Natural killer cell (primary cell): ENCODE measurements around the gene P2RX4. TPM values are rescaled to one million over a fixed set of nuclear protein-coding genes. Genes with fewer than 3 reads are reported as not detected.
"Not testable (repeated sequence)": the region's sequence is repeated elsewhere in the genome, so short reads cannot be mapped to it uniquely, and the experiment has no call there.

ENCODE experiments used
- ATAC-seq, 3 donors: fragments of 150-1000 bp in 2 of 3; fragments of 200-7000 bp in 1 of 3; cut with Tn5 transposase; 1 replicate in 1 of 3; 2 replicates in 2 of 3; pipeline ENCODE4 v1.10.0; 2021; ENCODE audit warnings: mild to moderate bottlenecking in 2 of 3, moderate library complexity in 2 of 3
- DNase-seq, 2 donors: peaks; one replicate each; pipeline versions ENCODE4 v3.0.0 to v3.0.0-alpha.2; 2013 to 2021; ENCODE audit warnings: mixed read lengths in 1 of 2
- H3K27ac ChIP-seq: one replicate; pipeline ENCODE4 v1.5.1; 2013; ENCODE audit warnings: mild to moderate bottlenecking, low read length
- H3K27me3 ChIP-seq: one replicate; pipeline ENCODE4 v1.6.1; 2013; ENCODE audit warnings: low read length; ENCODE audit not compliant: control insufficient read depth, insufficient read depth
- H3K36me3 ChIP-seq: one replicate; pipeline ENCODE4 v1.6.1; 2013; ENCODE audit warnings: low read length; ENCODE audit not compliant: control insufficient read depth, insufficient read depth
- H3K4me1 ChIP-seq: one replicate; pipeline ENCODE4 v1.6.1; 2013; ENCODE audit warnings: low read length; ENCODE audit not compliant: control insufficient read depth, insufficient read depth
- H3K4me3 ChIP-seq: one replicate; pipeline ENCODE4 v1.5.1; 2013; ENCODE audit warnings: low read length
- H3K9me3 ChIP-seq: one replicate; pipeline ENCODE4 v1.6.1; 2013; ENCODE audit warnings: low read length; ENCODE audit not compliant: control insufficient read depth, insufficient read depth
- H3K27ac Mint-ChIP-seq, 2 donors: one replicate each; pipeline ENCODE4 v1.8.0; 2022; ENCODE audit warnings: mild to moderate bottlenecking in 2 of 2, mixed read lengths in 2 of 2, moderate library complexity in 1 of 2
- H3K27me3 Mint-ChIP-seq, 2 donors: one replicate each; pipeline ENCODE4 v1.8.0; 2022; ENCODE audit warnings: low read depth in 2 of 2, mixed read lengths in 2 of 2
- H3K36me3 Mint-ChIP-seq: one replicate; pipeline ENCODE4 v1.8.0; 2022; ENCODE audit warnings: mixed read lengths
- H3K4me1 Mint-ChIP-seq, 2 donors: one replicate each; pipeline ENCODE4 v1.8.0; 2022; ENCODE audit warnings: mixed read lengths in 2 of 2
- H3K4me3 Mint-ChIP-seq: one replicate; pipeline ENCODE4 v1.8.0; 2022; ENCODE audit warnings: mild to moderate bottlenecking, moderate library complexity, mixed read lengths
- H3K9me3 Mint-ChIP-seq, 2 donors: one replicate each; pipeline ENCODE4 v1.8.0; 2022; ENCODE audit warnings: mixed read lengths in 2 of 2
- CTCF ChIP-seq: fragments of 200-600 bp; IDR thresholded peaks from one replicate; pipeline ENCODE4 v1.8.0; 2022; ENCODE audit warnings: antibody characterized with exemption
- WGBS: methylation state at CpG from one replicate; pipeline ENCODE4 v1.1.7; 2013; ENCODE audit warnings: missing lambda C conversion rate; ENCODE audit not compliant: insufficient coverage; 5-methylcytosine and 5-hydroxymethylcytosine counted together
- intact Hi-C: fragments of 100-400 bp; cut with micrococcal nuclease; formaldehyde crosslinking; loops from one replicate; pipeline ENCODE4 v1.14.2; 2022
- total RNA-seq, 4 donors: library from RNA; stranded (reverse); fragments of 120-200 nt in 1 of 4; gene quantifications; one replicate each; pipeline versions ENCODE4 v1.2.3 to v1.2.4, GENCODE V29; 2013 to 2022

Gene P2RX4
- total RNA-seq, 3 donors from 2014 or later (not counting 1 experiment from before 2014, with no cell fraction given): 34.8 to 39.3 (median 38.2) TPM

- Histone ChIP-seq H3K27me3 (no peaks in the 10 kb centered on the region), H3K4me3 (no peak overlapping the region), H3K4me1 (peaks cover 5% of the 10 kb centered on the region), H3K36me3 (peaks cover 36% of the 10 kb centered on the region), H3K9me3 (no peaks in the 10 kb centered on the region), H3K27ac (no peak overlapping the region)
- Mint-ChIP-seq H3K9me3 (no peaks in the 10 kb centered on the region), H3K27ac (no peak overlapping the region), H3K27me3 (no peaks in the 10 kb centered on the region), H3K4me3 (no peak overlapping the region), H3K36me3 (peaks cover 7% of the 10 kb centered on the region), H3K4me1 (no peaks in the 10 kb centered on the region)
- intact Hi-C loops: no loop called here
- TF ChIP-seq CTCF: no peak
- WGBS: 88% methylated on average over 9 of the region's 9 CpGs
- ATAC-seq (no peak), DNase-seq (no peak)
Observed at GRCh38 chr12:121252712-121253345, 42.9 kb downstream of the P2RX4 start.

GRCh38 chr12:121253638-121254335, 43.9 kb downstream of the P2RX4 start:
- DNase-seq: no peak
- intact Hi-C loops: no loop called here
- TF ChIP-seq CTCF: no peak
- Histone ChIP-seq H3K4me3 (no peak overlapping the region), H3K4me1 (no peaks in the 10 kb centered on the region), H3K27ac (no peak overlapping the region), H3K9me3 (no peaks in the 10 kb centered on the region), H3K27me3 (no peaks in the 10 kb centered on the region), H3K36me3 (peaks cover 33% of the 10 kb centered on the region)
- 98% methylated on average over 15 of the region's 15 CpGs for WGBS
- ATAC-seq: no peak
- H3K4me1 Mint-ChIP-seq: no peaks in the 10 kb centered on the region
- no peaks in the 10 kb centered on the region for H3K9me3 Mint-ChIP-seq
- H3K36me3 Mint-ChIP-seq: peaks cover 7% of the 10 kb centered on the region
- no peak overlapping the region for H3K4me3 Mint-ChIP-seq
- H3K27me3 Mint-ChIP-seq: no peaks in the 10 kb centered on the region
- H3K27ac Mint-ChIP-seq: no peak overlapping the region

- Mint-ChIP-seq H3K27ac (no peak overlapping the region), H3K27me3 (no peaks in the 10 kb centered on the region), H3K4me1 (no peaks in the 10 kb centered on the region), H3K36me3 (peaks cover 12% of the 10 kb centered on the region), H3K4me3 (no peak overlapping the region), H3K9me3 (no peaks in the 10 kb centered on the region)
- H3K9me3 ChIP-seq: no peaks in the 10 kb centered on the region
- intact Hi-C loops: no loop called here
- no peak overlapping the region for H3K27ac ChIP-seq
- H3K36me3 ChIP-seq: peaks cover 33% of the 10 kb centered on the region
- H3K4me3 ChIP-seq: no peak overlapping the region
- no peaks in the 10 kb centered on the region for H3K4me1 ChIP-seq
- H3K27me3 ChIP-seq: no peaks in the 10 kb centered on the region
- no peak for DNase-seq
- WGBS: 94% methylated on average over 8 of the region's 9 CpGs
- ATAC-seq: no peak
- TF ChIP-seq CTCF: no peak
Observed at GRCh38 chr12:121255433-121255832, 45.5 kb downstream of the P2RX4 start.

- H3K27ac ChIP-seq, H3K27me3 ChIP-seq, H3K4me1 Mint-ChIP-seq, DNase-seq, H3K27ac Mint-ChIP-seq, intact Hi-C loops, H3K36me3 Mint-ChIP-seq, H3K9me3 ChIP-seq, H3K9me3 Mint-ChIP-seq, H3K4me3 ChIP-seq, H3K27me3 Mint-ChIP-seq, H3K4me1 ChIP-seq, H3K4me3 Mint-ChIP-seq, ATAC-seq: not testable (repeated sequence)
- WGBS: 93% methylated on average over 8 of the region's 8 CpGs
- H3K36me3 ChIP-seq: peaks cover 27% of the 10 kb centered on the region
Observed at GRCh38 chr12:121257704-121258449, 47.9 kb downstream of the P2RX4 start.
